ENCODE results near the gene A2M.

A2M gene

DNA sequence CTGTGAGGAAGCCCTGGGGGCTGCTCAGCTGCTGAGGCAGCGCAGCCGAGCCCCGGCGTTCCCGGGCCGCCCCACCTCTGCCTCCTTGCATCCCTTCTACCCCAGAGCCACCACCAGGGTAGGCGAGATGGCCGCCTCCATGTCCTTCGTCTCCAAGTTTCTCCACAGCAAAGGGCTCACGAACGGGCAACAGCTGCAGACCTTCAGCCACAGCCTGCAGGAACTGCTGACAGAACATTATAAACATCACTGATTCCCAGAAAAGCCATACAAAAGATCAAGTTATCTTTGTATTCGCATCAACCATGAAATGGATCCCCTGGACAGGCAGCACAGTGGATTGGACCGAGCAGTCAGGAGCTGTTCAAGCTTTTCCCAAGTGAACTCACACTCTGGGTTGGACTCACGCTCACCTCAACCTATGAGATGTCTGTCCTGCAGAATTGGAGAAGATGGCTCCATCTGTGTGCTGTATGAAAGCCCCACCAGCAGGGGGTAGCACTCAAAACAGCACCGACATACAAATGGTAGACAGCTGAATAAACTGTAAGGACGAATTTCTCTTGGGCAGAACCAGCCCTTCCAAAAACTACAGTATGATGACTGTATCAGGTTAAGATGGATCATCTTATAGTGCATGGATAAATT is 19.4 kb upstream of the A2M start:
- H3K27me3 ChIP-seq (ENCODE audit: control insufficient read depth, insufficient read depth, low read length) = no peaks in the 10 kb centered on the region
- no peaks in the 10 kb centered on the region for H3K36me3 ChIP-seq (ENCODE audit: control insufficient read depth, insufficient read depth, low read length)
- H3K4me3 ChIP-seq (ENCODE audit: low read depth, low read length) = no peak overlapping the region
- peaks cover 10% of the 10 kb centered on the region; the same call in 1 of the 2 replicates for H3K9me3 ChIP-seq (ENCODE audit: control insufficient read depth, insufficient read depth, low read depth, low read length)
- H3K4me1 ChIP-seq (ENCODE audit: control insufficient read depth, insufficient read depth, low read length) = no peaks in the 10 kb centered on the region
- no peak overlapping the region for H3K9ac ChIP-seq (ENCODE audit: low read length)
- no peak overlapping the region for H3K27ac ChIP-seq (ENCODE audit: low read depth, low read length)

DNA sequence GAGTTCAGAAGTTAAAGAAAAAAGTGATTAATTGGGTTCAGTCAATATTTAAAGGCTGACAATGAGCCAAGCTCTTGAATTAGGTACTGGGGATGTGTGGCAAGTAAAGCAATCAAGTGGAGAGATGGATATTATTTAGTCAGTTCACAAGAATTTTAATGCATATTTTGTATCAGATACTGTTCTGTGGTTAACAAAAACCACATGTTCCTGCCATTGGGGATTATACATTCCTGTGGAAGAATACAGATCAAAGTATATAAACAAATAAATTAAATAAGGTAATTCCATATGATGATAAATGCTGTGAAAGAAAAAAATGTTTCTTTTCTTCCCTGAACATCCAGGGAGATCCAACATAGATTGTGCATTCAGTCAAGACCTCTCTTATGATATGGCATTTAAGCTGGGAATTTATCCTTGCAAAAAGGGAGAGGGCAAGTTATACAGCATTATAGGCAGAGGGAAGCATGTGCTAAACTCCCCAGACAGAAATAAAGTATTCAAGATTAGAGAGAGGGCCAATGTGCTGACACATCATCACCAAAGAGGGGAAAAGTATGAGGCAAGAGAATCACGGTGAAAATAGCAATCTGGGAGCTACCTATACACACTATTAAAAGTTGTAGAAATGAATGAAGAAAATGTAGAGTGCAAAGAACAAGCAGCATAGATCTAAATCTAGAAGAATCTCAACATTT is 17.6 kb upstream of the A2M start:
- H3K9me3 ChIP-seq (ENCODE audit: control insufficient read depth, insufficient read depth, low read depth, low read length) = no peaks in the 10 kb centered on the region; the same call in 1 of the 2 replicates
- H3K27ac ChIP-seq (ENCODE audit: low read depth, low read length) = no peak overlapping the region
- no peaks in the 10 kb centered on the region for H3K36me3 ChIP-seq (ENCODE audit: control insufficient read depth, insufficient read depth, low read length)
- no peak overlapping the region for H3K9ac ChIP-seq (ENCODE audit: low read length)
- no peaks in the 10 kb centered on the region for H3K4me1 ChIP-seq (ENCODE audit: control insufficient read depth, insufficient read depth, low read length)
- H3K27me3 ChIP-seq (ENCODE audit: control insufficient read depth, insufficient read depth, low read length) = no peaks in the 10 kb centered on the region
- no peak overlapping the region for H3K4me3 ChIP-seq (ENCODE audit: low read depth, low read length)

- Histone ChIP-seq H3K4me1 (ENCODE audit: control insufficient read depth, insufficient read depth, low read length) (no peaks in the 10 kb centered on the region), H3K27me3 (ENCODE audit: control insufficient read depth, insufficient read depth, low read length) (no peaks in the 10 kb centered on the region), H3K9me3 (ENCODE audit: control insufficient read depth, insufficient read depth, low read depth, low read length) (no peaks in the 10 kb centered on the region; the same call in 1 of the 2 replicates), H3K36me3 (ENCODE audit: control insufficient read depth, insufficient read depth, low read length) (no peaks in the 10 kb centered on the region), H3K9ac (ENCODE audit: low read length) (no peak overlapping the region), H3K4me3 (ENCODE audit: low read depth, low read length) (no peak overlapping the region), H3K27ac (ENCODE audit: low read depth, low read length) (no peak overlapping the region)
Observed at GRCh38 chr12:9132008-9132535, 16.4 kb upstream of the A2M start.

GRCh38 chr12:9130244-9130643 is 14.5 kb upstream of the A2M start:
- Histone ChIP-seq H3K9ac (ENCODE audit: low read length) (no peak overlapping the region), H3K4me1 (ENCODE audit: control insufficient read depth, insufficient read depth, low read length) (no peaks in the 10 kb centered on the region), H3K27me3 (ENCODE audit: control insufficient read depth, insufficient read depth, low read length) (no peaks in the 10 kb centered on the region), H3K9me3 (ENCODE audit: control insufficient read depth, insufficient read depth, low read depth, low read length) (no peaks in the 10 kb centered on the region; the same call in 1 of the 2 replicates), H3K27ac (ENCODE audit: low read depth, low read length) (no peak overlapping the region), H3K4me3 (ENCODE audit: low read depth, low read length) (no peak overlapping the region), H3K36me3 (ENCODE audit: control insufficient read depth, insufficient read depth, low read length) (no peaks in the 10 kb centered on the region)

- Histone ChIP-seq H3K27me3 (ENCODE audit: control insufficient read depth, insufficient read depth, low read length) (no peaks in the 10 kb centered on the region), H3K27ac (ENCODE audit: low read depth, low read length) (no peak overlapping the region), H3K36me3 (ENCODE audit: control insufficient read depth, insufficient read depth, low read length) (no peaks in the 10 kb centered on the region), H3K4me3 (ENCODE audit: low read depth, low read length) (no peak overlapping the region), H3K9me3 (ENCODE audit: control insufficient read depth, insufficient read depth, low read depth, low read length) (no peaks in the 10 kb centered on the region; the same call in 1 of the 2 replicates), H3K9ac (ENCODE audit: low read length) (no peak overlapping the region), H3K4me1 (ENCODE audit: control insufficient read depth, insufficient read depth, low read length) (no peaks in the 10 kb centered on the region)
Observed at GRCh38 chr12:9127936-9128663, 12.4 kb upstream of the A2M start.

GRCh38 chr12:9127484-9127883 is 11.8 kb upstream of the A2M start:
- Histone ChIP-seq H3K9ac (ENCODE audit: low read length) (no peak overlapping the region), H3K27me3 (ENCODE audit: control insufficient read depth, insufficient read depth, low read length) (no peaks in the 10 kb centered on the region), H3K9me3 (ENCODE audit: control insufficient read depth, insufficient read depth, low read depth, low read length) (no peaks in the 10 kb centered on the region; the same call in 1 of the 2 replicates)

DNA sequence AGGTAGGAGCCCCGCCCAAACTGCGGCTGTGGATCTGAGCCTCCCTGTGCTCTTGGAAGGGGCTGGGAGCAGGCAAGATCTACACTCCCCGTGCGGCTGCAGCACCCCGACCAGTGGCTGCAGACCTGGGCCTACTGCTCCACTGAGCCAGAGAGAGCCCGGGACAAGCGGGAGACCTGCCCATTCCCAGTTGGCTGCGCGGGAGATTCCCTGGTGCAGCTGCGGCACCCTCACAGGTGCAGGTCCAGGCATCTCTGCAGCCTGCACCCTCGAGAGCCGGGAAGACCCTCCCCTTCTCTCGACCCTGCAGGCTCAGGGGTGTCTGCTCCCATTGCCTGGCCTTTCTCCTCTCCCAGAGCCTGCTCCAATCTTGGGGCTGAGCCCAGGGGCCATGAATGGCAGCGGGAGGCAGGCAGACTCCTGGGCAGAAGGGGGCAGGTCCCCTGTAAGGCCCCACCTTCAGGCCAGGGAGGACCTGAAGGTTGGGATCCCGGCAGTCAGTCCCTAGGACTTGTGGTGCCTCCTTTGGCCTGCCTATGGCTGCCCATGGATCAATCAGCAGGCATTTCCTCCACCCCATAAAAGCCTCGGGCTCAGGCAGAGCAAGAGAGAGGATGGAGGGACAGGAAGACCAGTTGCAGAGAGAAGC is 8.8 kb upstream of the A2M start:
- no peak overlapping the region for H3K27ac ChIP-seq (ENCODE audit: low read depth, low read length)
- H3K9me3 ChIP-seq (ENCODE audit: control insufficient read depth, insufficient read depth, low read depth, low read length) = no peaks in the 10 kb centered on the region
- H3K4me1 ChIP-seq (ENCODE audit: control insufficient read depth, insufficient read depth, low read length) = no peaks in the 10 kb centered on the region
- no peaks in the 10 kb centered on the region for H3K27me3 ChIP-seq (ENCODE audit: control insufficient read depth, insufficient read depth, low read length)
- H3K4me3 ChIP-seq (ENCODE audit: low read depth, low read length) = no peak overlapping the region
- no peak overlapping the region for H3K9ac ChIP-seq (ENCODE audit: low read length)
- H3K36me3 ChIP-seq (ENCODE audit: control insufficient read depth, insufficient read depth, low read length) = no peaks in the 10 kb centered on the region

More at GRCh38 chr12:9127484-9127883, 11.8 kb upstream of the A2M start:
- Histone ChIP-seq H3K36me3 (ENCODE audit: control insufficient read depth, insufficient read depth, low read length) (no peaks in the 10 kb centered on the region), H3K4me3 (ENCODE audit: low read depth, low read length) (no peak overlapping the region), H3K27ac (ENCODE audit: low read depth, low read length) (no peak overlapping the region), H3K4me1 (ENCODE audit: control insufficient read depth, insufficient read depth, low read length) (no peaks in the 10 kb centered on the region)

DNA sequence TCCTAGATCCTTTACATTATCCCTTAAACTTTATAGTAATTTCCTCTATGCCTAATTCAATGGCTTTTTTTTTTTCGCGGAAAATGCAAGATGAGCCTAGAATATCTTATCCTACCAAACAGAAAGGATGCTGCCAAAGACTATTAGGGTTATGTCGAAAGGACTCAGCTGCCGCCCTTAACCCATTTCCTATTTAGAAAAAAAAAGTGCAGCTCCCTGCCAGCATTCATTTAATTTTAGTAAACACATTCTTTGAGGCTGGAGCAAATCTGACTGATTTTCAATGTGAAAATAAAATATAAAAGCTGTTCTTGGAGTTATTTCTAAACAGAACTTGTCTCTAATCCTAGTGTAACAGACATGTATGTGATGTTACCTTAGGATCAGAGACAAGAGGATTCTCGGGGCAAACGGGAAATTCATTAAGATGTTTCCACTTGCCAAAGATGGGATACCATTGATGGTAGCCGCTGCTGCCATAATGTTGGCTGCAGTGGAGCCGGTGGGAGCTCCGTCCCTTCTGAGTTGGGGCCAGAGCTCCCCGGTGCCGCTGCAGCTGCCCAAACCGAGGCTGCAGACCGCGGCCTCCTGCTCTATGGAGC is 8.2 kb upstream of the A2M start:
- no peaks in the 10 kb centered on the region for H3K27me3 ChIP-seq (ENCODE audit: control insufficient read depth, insufficient read depth, low read length)
- H3K4me3 ChIP-seq (ENCODE audit: low read depth, low read length) = no peak overlapping the region
- H3K27ac ChIP-seq (ENCODE audit: low read depth, low read length) = no peak overlapping the region
- no peak overlapping the region for H3K9ac ChIP-seq (ENCODE audit: low read length)
- H3K9me3 ChIP-seq (ENCODE audit: control insufficient read depth, insufficient read depth, low read depth, low read length) = no peaks in the 10 kb centered on the region
- H3K4me1 ChIP-seq (ENCODE audit: control insufficient read depth, insufficient read depth, low read length) = no peaks in the 10 kb centered on the region
- no peaks in the 10 kb centered on the region for H3K36me3 ChIP-seq (ENCODE audit: control insufficient read depth, insufficient read depth, low read length)

DNA sequence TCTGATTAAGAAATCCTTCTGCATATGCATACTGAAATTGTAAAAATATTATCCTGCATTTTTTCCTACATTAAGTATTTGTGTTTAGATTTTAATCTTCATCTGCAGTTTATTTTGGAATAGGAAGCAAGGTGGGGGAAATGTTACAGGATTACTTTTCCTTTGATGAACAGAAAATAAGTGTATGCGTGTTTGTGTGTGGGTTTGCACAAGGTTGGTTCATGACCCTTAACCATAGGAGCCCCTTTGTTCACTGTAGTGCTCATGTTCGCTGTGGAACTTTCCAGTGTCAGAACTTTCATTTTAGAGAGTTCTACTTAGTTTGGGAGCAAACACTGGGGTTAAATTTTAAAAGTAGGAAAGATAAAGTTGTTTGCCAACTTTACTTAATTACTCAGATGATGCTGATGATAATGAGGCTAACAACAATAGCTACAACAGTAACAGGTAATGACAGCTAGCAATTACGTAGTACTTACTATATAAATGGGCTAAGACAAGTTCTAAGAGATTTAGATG is 6.4 kb upstream of the A2M start:
- no peak overlapping the region for H3K4me3 ChIP-seq (ENCODE audit: low read depth, low read length)
- H3K27me3 ChIP-seq (ENCODE audit: control insufficient read depth, insufficient read depth, low read length) = no peaks in the 10 kb centered on the region

DNA sequence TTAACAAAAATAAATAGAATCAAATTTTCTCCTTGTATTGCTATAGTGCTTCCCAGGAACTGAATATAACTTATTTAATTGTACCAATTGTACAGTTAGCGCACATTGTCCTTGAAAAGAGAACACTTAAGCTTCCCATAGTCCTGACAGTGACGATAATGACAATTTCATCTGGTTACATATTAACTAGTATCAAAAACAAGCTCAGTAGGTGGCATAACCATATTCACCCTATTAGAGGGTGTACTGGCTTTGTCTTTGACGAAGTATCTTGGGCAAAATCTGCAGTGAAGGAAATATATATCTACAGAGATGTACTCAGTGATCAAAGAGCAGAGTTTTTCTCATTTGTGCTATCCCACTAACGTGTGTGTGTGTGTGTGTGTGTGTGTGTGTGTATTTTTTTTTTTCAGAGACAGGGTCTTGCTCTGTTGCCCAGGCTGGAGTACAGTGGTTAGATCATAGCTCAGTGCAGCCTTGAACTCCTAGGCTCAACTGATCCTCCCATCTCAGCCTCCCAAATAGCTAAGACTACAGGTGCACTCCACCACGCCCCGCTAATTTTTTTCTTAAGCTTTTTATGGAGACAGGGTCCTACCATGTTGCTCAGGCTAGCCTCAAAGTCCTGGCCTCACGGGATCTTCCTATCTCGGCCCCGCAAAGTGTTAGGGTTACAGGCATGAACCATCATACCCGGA is 4.9 kb upstream of the A2M start:
- no peak overlapping the region for H3K4me3 ChIP-seq (ENCODE audit: low read depth, low read length)
- no peaks in the 10 kb centered on the region; the same call in 1 of the 2 replicates for H3K4me1 ChIP-seq (ENCODE audit: control insufficient read depth, insufficient read depth, low read length)
- H3K36me3 ChIP-seq (ENCODE audit: control insufficient read depth, insufficient read depth, low read length) = no peaks in the 10 kb centered on the region
- no peaks in the 10 kb centered on the region for H3K27me3 ChIP-seq (ENCODE audit: control insufficient read depth, insufficient read depth, low read length)
- H3K9ac ChIP-seq (ENCODE audit: low read length) = no peak overlapping the region
- no peak overlapping the region for H3K27ac ChIP-seq (ENCODE audit: low read depth, low read length)
- H3K9me3 ChIP-seq (ENCODE audit: control insufficient read depth, insufficient read depth, low read depth, low read length) = no peaks in the 10 kb centered on the region

More for the DNA sequence above, 6.4 kb upstream of the A2M start:
- H3K27ac ChIP-seq (ENCODE audit: low read depth, low read length) = no peak overlapping the region
- H3K36me3 ChIP-seq (ENCODE audit: control insufficient read depth, insufficient read depth, low read length) = no peaks in the 10 kb centered on the region
- no peaks in the 10 kb centered on the region for H3K4me1 ChIP-seq (ENCODE audit: control insufficient read depth, insufficient read depth, low read length)
- H3K9ac ChIP-seq (ENCODE audit: low read length) = no peak overlapping the region
- no peaks in the 10 kb centered on the region for H3K9me3 ChIP-seq (ENCODE audit: control insufficient read depth, insufficient read depth, low read depth, low read length)

Measured in HUES6 (cell line).